ENCODE data around the gene ESPNL. TPM values are rescaled to one million over a fixed set of nuclear protein-coding genes. Genes with fewer than 3 reads are reported as not detected.

The ESPNL gene, protein sequence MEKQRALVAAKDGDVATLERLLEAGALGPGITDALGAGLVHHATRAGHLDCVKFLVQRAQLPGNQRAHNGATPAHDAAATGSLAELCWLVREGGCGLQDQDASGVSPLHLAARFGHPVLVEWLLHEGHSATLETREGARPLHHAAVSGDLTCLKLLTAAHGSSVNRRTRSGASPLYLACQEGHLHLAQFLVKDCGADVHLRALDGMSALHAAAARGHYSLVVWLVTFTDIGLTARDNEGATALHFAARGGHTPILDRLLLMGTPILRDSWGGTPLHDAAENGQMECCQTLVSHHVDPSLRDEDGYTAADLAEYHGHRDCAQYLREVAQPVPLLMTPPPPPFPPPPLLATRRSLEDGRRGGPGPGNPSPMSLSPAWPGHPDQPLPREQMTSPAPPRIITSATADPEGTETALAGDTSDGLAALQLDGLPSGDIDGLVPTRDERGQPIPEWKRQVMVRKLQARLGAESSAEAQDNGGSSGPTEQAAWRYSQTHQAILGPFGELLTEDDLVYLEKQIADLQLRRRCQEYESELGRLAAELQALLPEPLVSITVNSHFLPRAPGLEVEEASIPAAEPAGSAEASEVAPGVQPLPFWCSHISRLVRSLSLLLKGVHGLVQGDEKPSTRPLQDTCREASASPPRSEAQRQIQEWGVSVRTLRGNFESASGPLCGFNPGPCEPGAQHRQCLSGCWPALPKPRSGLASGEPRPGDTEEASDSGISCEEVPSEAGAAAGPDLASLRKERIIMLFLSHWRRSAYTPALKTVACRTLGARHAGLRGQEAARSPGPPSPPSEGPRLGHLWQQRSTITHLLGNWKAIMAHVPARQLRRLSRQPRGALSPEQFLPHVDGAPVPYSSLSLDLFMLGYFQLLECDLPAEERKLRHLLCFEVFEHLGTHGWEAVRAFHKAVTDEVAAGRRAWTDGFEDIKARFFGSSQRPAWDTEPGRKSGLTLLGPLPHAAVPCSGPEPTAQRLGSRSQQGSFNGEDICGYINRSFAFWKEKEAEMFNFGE
- total RNA-seq (2022; extraction: Qiagen RNA extraction; ENCODE audit: low read depth) = 0.07 to 0.35 TPM (median 0.28 TPM) in 5 replicates

DNA sequence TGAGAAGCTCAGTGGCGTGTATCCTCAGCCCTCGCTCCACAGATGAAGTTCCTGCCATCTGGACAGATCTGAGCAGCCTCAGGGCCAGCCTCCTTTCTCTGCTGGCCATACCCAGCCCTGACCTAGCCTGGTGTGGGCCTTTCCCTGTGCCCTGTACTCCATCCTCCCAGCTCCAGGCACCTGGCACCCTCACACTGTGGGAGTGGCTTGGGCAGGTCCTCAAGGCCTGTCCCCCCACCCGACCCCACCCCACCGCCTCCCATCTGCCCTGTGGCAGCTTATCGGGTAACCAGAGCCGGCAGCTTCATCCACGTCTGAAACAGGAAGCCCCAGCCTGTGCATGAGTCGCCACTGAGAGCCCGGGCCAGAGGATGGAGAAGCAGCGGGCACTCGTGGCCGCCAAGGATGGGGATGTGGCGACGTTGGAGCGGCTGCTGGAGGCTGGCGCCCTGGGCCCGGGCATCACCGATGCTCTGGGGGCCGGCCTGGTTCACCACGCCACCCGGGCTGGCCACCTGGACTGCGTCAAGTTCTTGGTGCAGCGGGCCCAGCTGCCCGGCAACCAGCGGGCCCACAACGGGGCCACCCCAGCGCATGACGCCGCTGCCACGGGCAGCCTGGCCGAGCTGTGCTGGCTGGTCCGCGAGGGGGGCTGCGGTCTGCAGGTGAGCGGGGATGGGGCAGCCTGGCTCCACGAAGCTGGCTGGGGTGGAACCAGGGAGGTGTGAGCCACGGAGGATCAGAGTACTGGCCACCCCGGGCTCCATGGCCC lies at the start of gene ESPNL:
TSS of gene ESPNL (plus strand) at position 292 of the 772 bp plus-strand sequence. CDS start at position 372, 80 bp downstream.

DNA sequence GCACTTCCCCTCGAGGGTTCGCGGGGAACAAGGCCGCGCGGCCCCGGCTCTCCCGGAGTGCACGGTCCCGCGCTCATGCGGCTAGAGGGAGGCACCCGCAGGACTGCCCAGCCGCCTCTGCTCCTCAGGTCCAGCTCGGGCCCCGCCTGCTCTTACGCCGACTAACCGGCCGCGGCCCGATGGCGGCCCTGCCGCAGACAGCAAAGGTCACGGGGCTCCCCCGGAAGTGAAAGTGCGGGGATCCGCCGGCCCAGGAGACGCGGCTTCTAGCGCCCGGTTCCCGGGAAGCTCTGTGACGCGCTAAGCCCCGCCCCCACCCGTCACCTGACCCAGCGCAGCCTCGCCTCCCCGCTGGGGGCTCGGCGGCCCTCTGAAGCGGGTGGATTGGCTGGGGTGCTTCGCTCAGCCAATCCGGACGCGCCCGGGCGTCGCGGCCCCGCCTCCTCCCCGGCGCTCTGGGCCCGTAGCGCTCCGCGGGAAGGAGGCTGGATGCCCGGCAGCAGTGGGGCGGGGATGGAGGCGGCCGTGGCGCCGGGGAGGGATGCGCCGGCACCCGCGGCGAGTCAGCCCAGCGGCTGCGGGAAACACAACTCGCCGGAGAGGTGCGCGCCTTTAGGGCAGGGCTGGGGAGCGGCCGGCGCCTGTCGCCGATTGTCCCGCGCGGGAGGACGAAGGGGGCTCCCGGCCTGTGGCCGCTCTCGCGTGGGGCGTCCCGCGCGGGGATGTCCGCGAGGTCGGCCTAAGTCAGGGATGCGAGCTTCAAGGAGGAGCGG lies 39.4 kb upstream of the ESPNL start, which contains the start of gene SCLY:
TSS of gene SCLY (plus strand) at position 460 of the 773 bp plus-strand sequence. CDS start at position 514, 54 bp downstream.

DNA sequence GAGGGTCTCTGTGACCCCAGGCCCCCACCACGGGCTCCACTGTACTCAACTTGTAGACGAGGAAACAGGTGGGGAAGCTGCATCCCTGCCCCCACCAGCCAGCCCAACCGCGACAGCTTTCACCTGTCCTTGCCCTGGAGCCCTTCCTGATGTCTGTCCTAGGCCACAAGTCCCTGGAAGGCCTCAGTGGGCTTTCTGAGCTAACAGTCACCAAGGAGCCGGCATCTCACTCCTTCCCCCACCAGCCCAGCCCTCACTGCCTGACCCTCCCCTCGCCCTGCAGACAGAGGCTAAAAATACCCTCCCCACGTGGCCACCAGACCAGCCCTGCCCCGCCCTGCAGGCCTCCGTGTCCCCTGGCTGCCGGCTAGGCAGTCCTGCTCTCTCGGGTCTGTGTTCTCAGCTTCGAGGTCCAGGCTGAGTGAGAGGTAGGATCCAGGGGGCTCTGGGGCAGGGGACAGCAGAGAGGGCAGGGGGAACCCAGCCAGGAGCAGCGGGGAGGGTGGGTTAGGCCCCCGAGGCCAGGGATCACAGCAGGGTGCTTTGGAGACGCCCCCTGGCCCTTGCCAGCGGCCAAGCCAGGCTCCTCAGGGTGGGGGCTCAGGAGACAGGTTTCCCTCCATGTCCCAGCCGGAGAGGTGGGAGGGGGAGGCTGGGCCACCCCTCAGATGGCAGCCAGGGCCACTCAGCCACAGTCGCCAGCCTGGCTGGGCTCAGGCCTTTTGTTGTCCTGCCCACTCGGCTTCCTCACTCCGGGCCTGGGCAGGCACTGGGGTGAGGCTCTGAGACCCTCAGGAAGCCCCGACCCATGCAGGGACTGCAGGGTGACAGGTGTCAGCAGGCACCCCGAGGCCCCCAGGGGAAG lies 38.4 kb downstream of the ESPNL start, which contains the start of gene KLHL30:
TSS of gene KLHL30 (plus strand) at position 338 of the 865 bp plus-strand sequence. CDS start 2,087 bp downstream, outside the sequence.

DNA sequence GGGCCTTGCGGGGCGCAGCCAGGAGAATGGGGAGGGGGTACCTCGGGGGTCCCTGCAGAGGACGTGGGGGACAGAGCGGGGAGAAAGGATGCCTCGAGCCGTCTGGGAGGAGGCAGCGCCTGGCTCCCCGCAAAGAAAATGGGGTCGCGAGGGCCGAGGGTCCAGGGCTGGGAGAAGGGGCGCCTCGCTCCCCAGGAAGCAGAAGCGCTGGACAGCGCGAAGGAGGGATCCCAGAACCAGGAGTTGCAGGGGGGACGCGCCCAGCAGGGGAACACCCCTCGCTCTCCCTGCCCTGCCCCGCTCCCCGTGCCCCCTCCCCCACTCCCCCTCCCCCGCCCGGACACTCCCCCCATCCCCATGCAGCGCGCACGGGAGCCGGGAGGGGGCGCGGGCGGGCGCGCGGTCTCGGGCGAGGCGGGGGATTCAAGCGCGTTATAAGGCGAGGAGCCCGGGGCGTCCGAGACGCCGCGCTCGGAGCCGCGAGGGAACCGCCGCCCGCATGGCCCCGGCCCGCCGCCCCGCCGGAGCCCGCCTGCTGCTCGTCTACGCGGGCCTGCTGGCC lies 58.5 kb downstream of the ESPNL start, which contains the start of gene ERFE:
TSS of gene ERFE (plus strand) at position 462 of the 562 bp plus-strand sequence. CDS start at position 500, 38 bp downstream.

Other genes with a start within 250 kb of the ESPNL start
- gene RAMP1, start 240.7 kb upstream of the ESPNL start, total RNA-seq (2022; extraction: Qiagen RNA extraction; ENCODE audit: low read depth) = not detected in 5 replicates
- gene UBE2F, start 133.3 kb upstream of the ESPNL start, total RNA-seq (2022; extraction: Qiagen RNA extraction; ENCODE audit: low read depth) = 45.4 to 56.4 TPM (median 48.0 TPM) in 5 replicates
- gene SCLY, start 39.3 kb upstream of the ESPNL start, total RNA-seq (2022; extraction: Qiagen RNA extraction; ENCODE audit: low read depth) = 16.8 to 23.4 TPM (median 21.1 TPM) in 5 replicates
- 0.10 to 0.22 TPM (median 0.14 TPM) in 5 replicates for gene KLHL30, start 38.3 kb downstream of the ESPNL start, total RNA-seq (2022; extraction: Qiagen RNA extraction; ENCODE audit: low read depth)
- gene ERFE, start 58.6 kb downstream of the ESPNL start, total RNA-seq (2022; extraction: Qiagen RNA extraction; ENCODE audit: low read depth) = 6.1 to 10.0 TPM (median 8.4 TPM) in 5 replicates
- gene ILKAP, start 103.4 kb downstream of the ESPNL start, total RNA-seq (2022; extraction: Qiagen RNA extraction; ENCODE audit: low read depth) = 35.5 to 45.5 TPM (median 40.9 TPM) in 5 replicates
- gene HES6, start 139.7 kb downstream of the ESPNL start, total RNA-seq (2022; extraction: Qiagen RNA extraction; ENCODE audit: low read depth) = 8.2 to 16.4 TPM (median 13.9 TPM) in 5 replicates
- gene PER2, start 188.3 kb downstream of the ESPNL start, total RNA-seq (2022; extraction: Qiagen RNA extraction; ENCODE audit: low read depth) = 2.9 to 4.6 TPM (median 3.6 TPM) in 5 replicates
- gene TRAF3IP1, start 220.2 kb downstream of the ESPNL start, total RNA-seq (2022; extraction: Qiagen RNA extraction; ENCODE audit: low read depth) = 12.1 to 17.6 TPM (median 12.7 TPM) in 5 replicates

Data from A549 treated with RU486 at 1 μM for 4 hours (cell line).